ENCODE data around the gene DNPH1. TPM values are rescaled to one million over a fixed set of nuclear protein-coding genes. Genes with fewer than 3 reads are reported as not detected.

DNPH1 gene
- total and polyA plus RNA-seq, 2 of the 8 experiments (the other 6 are each of a cell fraction or from before 2014, with no cell fraction given), result 33.9 to 134 TPM

GRCh38 chr6:43254846-43255245 lies 25.6 kb upstream of the DNPH1 start:
- Histone ChIP-seq H3K4ac (replicated peaks; ENCODE audit: insufficient read length, low read depth, low read length) (no peak overlapping the region), H3K56ac (replicated peaks; ENCODE audit: insufficient read length, low read depth, low read length) (no peak overlapping the region), H2BK5ac (ENCODE audit: low read depth, low read length) (no peak overlapping the region), H3K23ac (ENCODE audit: insufficient read length) (no peak overlapping the region), H3K23me2 (ENCODE audit: low read depth, low read length) (no peaks in the 10 kb centered on the region), H3K27me3 (replicated peaks in 1 of 4; ENCODE audit: control insufficient read depth in 3 of 4, extremely low read depth in 1 of 4, insufficient read depth in 3 of 4, low read length in 3 of 4) (no peaks in the 10 kb centered on the region; a peak in 1 of 7 replicates), H3K14ac (ENCODE audit: insufficient read length) (no peak overlapping the region), H2BK20ac (ENCODE audit: low read length) (no peak overlapping the region), H3K4me3 (ENCODE audit: extremely low read depth in 1 of 4, insufficient read depth in 2 of 4, low read depth in 3 of 4, low read length in 4 of 4) (no peak overlapping the region), H4K8ac (ENCODE audit: extremely low read depth, insufficient read depth, low read length) (no peak overlapping the region), H2AK5ac (ENCODE audit: low read depth, low read length) (no peak overlapping the region), H3K18ac (ENCODE audit: extremely low read depth, low read length) (no peak overlapping the region), H3K9me3 (ENCODE audit: insufficient read depth in 2 of 2, low read depth in 1 of 2, low read length in 1 of 2) (no peaks in the 10 kb centered on the region), H3K36me3 (ENCODE audit: control insufficient read depth in 2 of 4, insufficient read depth in 4 of 4, low read length in 3 of 4) (no peaks in the 10 kb centered on the region), H3K9ac (replicated peaks in 1 of 4; ENCODE audit: extremely low read depth in 1 of 4, low read depth in 3 of 4, low read length in 3 of 4) (no peak overlapping the region), H3K79me1 (ENCODE audit: low read depth, low read length) (no peaks in the 10 kb centered on the region), H3K4me1 (replicated peaks in 1 of 4; ENCODE audit: control insufficient read depth in 3 of 4, insufficient read depth in 4 of 4, low read length in 3 of 4) (peaks cover 0 to 4% (median 0%) of the 10 kb centered on the region in 4 experiments; a peak in 2 of 7 replicates), H3K79me2 (ENCODE audit: control insufficient read depth in 1 of 2, insufficient read depth in 2 of 2, low read length in 2 of 2) (no peaks in the 10 kb centered on the region), H2AFZ (ENCODE audit: low read length) (no peak overlapping the region), H2BK12ac (ENCODE audit: low read depth, low read length) (no peak overlapping the region), H4K91ac (replicated peaks; ENCODE audit: insufficient read length, low read length) (no peak overlapping the region), H3K4me2 (ENCODE audit: insufficient read depth in 1 of 2, low read depth in 2 of 2, low read length in 2 of 2) (no peak overlapping the region), H2BK120ac (replicated peaks; ENCODE audit: low read depth, low read length) (no peak overlapping the region), H4K20me1 (replicated peaks in 1 of 2; ENCODE audit: control insufficient read depth in 1 of 2, insufficient read depth in 2 of 2, low read length in 2 of 2) (no peaks in the 10 kb centered on the region), H3K27ac (ENCODE audit: low read depth, low read length) (no peak overlapping the region), H2BK15ac (ENCODE audit: low read length) (no peak overlapping the region), H4K5ac (ENCODE audit: insufficient read length, low read depth, low read length) (no peak overlapping the region)
- 82% methylated on average over 11 of the region's 11 CpGs; no CpG with 5 or more reads in 1 of the 2 experiments for WGBS, 2 experiments (ENCODE audit: extremely low coverage in 1 of 2, insufficient coverage in 1 of 2, insufficient read length in 1 of 2, insufficient replicate concordance in 2 of 2, low coverage in 1 of 2, low lambda C conversion rate in 2 of 2, missing lambda C conversion rate in 1 of 2)
- no peak for FAIRE-seq
- POLR2A ChIA-PET (ENCODE audit: partially characterized antibody), result interaction anchor here (1.4 kb wide), 1 partner anchor 31 kb away, joined by 4 read pairs; no protein-coding TSS in a partner anchor
- no peak for TF ChIP-seq RBBP5 (IDR thresholded peaks at IDR 0.05; ENCODE audit: borderline replicate concordance, low read depth, low read length)
- TF ChIP-seq RFX5 (IDR thresholded peaks at IDR 0.05; ENCODE audit: borderline replicate concordance, low read depth, low read length), result no peak
- no peak for TF ChIP-seq NANOG (IDR thresholded peaks at IDR 0.05; ENCODE audit: insufficient read depth, low read depth, low read length, poor library complexity, severe bottlenecking)
- no peak for DNase-seq (ENCODE audit: low read depth in 1 of 2, low spot score in 2 of 2)
- CTCF ChIA-PET (ENCODE audit: partially characterized antibody), result interaction anchor here (1.0 to 3.1 kb wide), 7 partner anchors 8 to 253 kb away, joined by 3 to 17 read pairs (median 4); partner anchors contain the start of gene CRIP3
